ENCODE measurements around the gene RCOR1.

RCOR1 gene

GRCh38 chr14:102728501-102728900, 136.1 kb downstream of the RCOR1 start:
- Histone ChIP-seq H3K36me3 (ENCODE audit: insufficient read depth, low read length) (peaks cover 24% of the 10 kb centered on the region; the same call in 1 of the 2 replicates), H3F3A (ENCODE audit: insufficient read depth, low read length) (no peaks in the 10 kb centered on the region), H3K27ac (ENCODE audit: low read depth, low read length, poor library complexity, severe bottlenecking) (no peak overlapping the region)

GRCh38 chr14:102729268-102729667, 136.8 kb downstream of the RCOR1 start:
- Histone ChIP-seq H3K9me2 (ENCODE audit: low read depth, low read length) (no peaks in the 10 kb centered on the region), H3K4me2 (ENCODE audit: low read length) (no peak overlapping the region), H3K27ac (ENCODE audit: low read depth, low read length, poor library complexity, severe bottlenecking) (no peak overlapping the region), H3K36me3 (ENCODE audit: insufficient read depth, low read length) (peaks cover 24% of the 10 kb centered on the region; the same call in 1 of the 2 replicates), H3K4me1 (ENCODE audit: insufficient read depth, low read length, severe bottlenecking) (no peaks in the 10 kb centered on the region), H2AFZ (ENCODE audit: low read length) (no peak overlapping the region), H3F3A (ENCODE audit: insufficient read depth, low read length) (no peaks in the 10 kb centered on the region), H3K9me3 (ENCODE audit: low read length) (no peaks in the 10 kb centered on the region), H3K27me3 (ENCODE audit: insufficient read depth, low read length) (no peaks in the 10 kb centered on the region), H3K9ac (ENCODE audit: low read length) (no peak overlapping the region), H3K79me2 (ENCODE audit: insufficient read depth, low read length) (no peaks in the 10 kb centered on the region), H4K20me1 (ENCODE audit: insufficient read depth, low read length) (no peaks in the 10 kb centered on the region), H3K4me3 (ENCODE audit: low read depth, low read length, poor library complexity, severe bottlenecking) (no peak overlapping the region)
- no peak for TF ChIP-seq CTCF (IDR thresholded peaks at IDR 0.05; ENCODE audit: low read length)
- TF ChIP-seq EZH2 (IDR thresholded peaks at IDR 0.05; ENCODE audit: borderline replicate concordance, low read length), result no peak

More at GRCh38 chr14:102728501-102728900, 136.1 kb downstream of the RCOR1 start:
- no peak overlapping the region for H2AFZ ChIP-seq (ENCODE audit: low read length)
- H3K79me2 ChIP-seq (ENCODE audit: insufficient read depth, low read length), result no peaks in the 10 kb centered on the region
- H3K27me3 ChIP-seq (ENCODE audit: insufficient read depth, low read length), result no peaks in the 10 kb centered on the region
- H3K9me2 ChIP-seq (ENCODE audit: low read depth, low read length), result no peaks in the 10 kb centered on the region
- no peaks in the 10 kb centered on the region for H3K9me3 ChIP-seq (ENCODE audit: low read length)
- TF ChIP-seq CTCF (IDR thresholded peaks at IDR 0.05; ENCODE audit: low read length) (no peak), EZH2 (IDR thresholded peaks at IDR 0.05; ENCODE audit: borderline replicate concordance, low read length) (no peak)
- H4K20me1 ChIP-seq (ENCODE audit: insufficient read depth, low read length), result no peaks in the 10 kb centered on the region
- no peak overlapping the region for H3K4me3 ChIP-seq (ENCODE audit: low read depth, low read length, poor library complexity, severe bottlenecking)
- H3K4me2 ChIP-seq (ENCODE audit: low read length), result no peak overlapping the region
- H3K9ac ChIP-seq (ENCODE audit: low read length), result no peak overlapping the region
- H3K4me1 ChIP-seq (ENCODE audit: insufficient read depth, low read length, severe bottlenecking), result no peaks in the 10 kb centered on the region

- Histone ChIP-seq H4K20me1 (ENCODE audit: insufficient read depth, low read length) (no peaks in the 10 kb centered on the region), H3K36me3 (ENCODE audit: insufficient read depth, low read length) (peaks cover 21% of the 10 kb centered on the region; the same call in 1 of the 2 replicates), H2AFZ (ENCODE audit: low read length) (no peak overlapping the region), H3K9ac (ENCODE audit: low read length) (no peak overlapping the region), H3K9me3 (ENCODE audit: low read length) (no peaks in the 10 kb centered on the region), H3F3A (ENCODE audit: insufficient read depth, low read length) (no peaks in the 10 kb centered on the region), H3K27me3 (ENCODE audit: insufficient read depth, low read length) (no peaks in the 10 kb centered on the region), H3K4me2 (ENCODE audit: low read length) (no peak overlapping the region), H3K9me2 (ENCODE audit: low read depth, low read length) (no peaks in the 10 kb centered on the region), H3K4me3 (ENCODE audit: low read depth, low read length, poor library complexity, severe bottlenecking) (no peak overlapping the region), H3K27ac (ENCODE audit: low read depth, low read length, poor library complexity, severe bottlenecking) (no peak overlapping the region), H3K79me2 (ENCODE audit: insufficient read depth, low read length) (no peaks in the 10 kb centered on the region), H3K4me1 (ENCODE audit: insufficient read depth, low read length, severe bottlenecking) (no peaks in the 10 kb centered on the region)
- no peak for TF ChIP-seq CTCF (IDR thresholded peaks at IDR 0.05; ENCODE audit: low read length)
- no peak for TF ChIP-seq EZH2 (IDR thresholded peaks at IDR 0.05; ENCODE audit: borderline replicate concordance, low read length)
These were observed 137.4 kb downstream of the RCOR1 start for GRCh38 chr14:102729825-102730224.

Data from OCI-LY1 (cell line).